GM18511 (cell line): ENCODE results near the gene MT1X.

Experiments used
- ATAC-seq: cut with Tn5 transposase; IDR thresholded peaks from one replicate; pipeline ENCODE4 v1.9.1; 2021; ENCODE audit warnings: mild to moderate bottlenecking, moderate library complexity; ENCODE audit not compliant: unreplicated experiment

The MT1X gene

DNA sequence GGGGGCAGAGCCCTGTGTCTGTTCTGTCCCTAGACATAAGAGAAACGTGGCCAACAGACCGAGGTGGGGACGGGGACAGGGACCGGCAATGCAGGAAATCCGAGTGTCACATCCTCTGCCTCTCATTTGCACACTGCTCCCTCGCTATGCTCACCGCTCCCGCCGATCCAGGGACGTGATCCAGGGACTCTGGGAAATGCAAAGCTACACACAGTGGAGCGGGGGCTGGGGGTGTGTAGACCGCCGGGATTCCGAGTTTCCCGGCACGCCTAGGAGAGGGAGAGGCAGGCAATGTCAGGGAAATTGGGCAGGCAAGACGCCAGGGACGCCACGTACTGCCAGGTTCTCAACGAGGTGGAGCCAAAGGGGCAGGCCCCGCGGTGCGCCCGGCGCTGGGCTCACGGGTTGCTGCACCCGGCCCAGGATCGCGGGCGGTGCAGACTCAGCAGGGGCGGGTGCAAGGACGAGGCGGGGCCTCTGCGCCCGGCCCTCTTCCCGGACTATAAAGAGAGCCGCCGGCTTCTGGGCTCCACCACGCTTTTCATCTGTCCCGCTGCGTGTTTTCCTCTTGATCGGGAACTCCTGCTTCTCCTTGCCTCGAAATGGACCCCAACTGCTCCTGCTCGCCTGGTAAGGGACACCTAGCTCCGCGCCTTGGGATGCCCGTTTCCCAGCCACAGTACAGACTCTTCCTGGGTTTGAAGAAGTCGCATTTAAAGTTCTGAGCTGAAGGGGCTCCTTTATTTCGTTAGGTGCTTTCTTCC is at the start of gene MT1X:
MT1X (plus strand) TSS at position 532 of the 764 bp plus-strand sequence; CDS start at position 603, 71 bp downstream.
- peak; percentile 98 for ATAC-seq

DNA sequence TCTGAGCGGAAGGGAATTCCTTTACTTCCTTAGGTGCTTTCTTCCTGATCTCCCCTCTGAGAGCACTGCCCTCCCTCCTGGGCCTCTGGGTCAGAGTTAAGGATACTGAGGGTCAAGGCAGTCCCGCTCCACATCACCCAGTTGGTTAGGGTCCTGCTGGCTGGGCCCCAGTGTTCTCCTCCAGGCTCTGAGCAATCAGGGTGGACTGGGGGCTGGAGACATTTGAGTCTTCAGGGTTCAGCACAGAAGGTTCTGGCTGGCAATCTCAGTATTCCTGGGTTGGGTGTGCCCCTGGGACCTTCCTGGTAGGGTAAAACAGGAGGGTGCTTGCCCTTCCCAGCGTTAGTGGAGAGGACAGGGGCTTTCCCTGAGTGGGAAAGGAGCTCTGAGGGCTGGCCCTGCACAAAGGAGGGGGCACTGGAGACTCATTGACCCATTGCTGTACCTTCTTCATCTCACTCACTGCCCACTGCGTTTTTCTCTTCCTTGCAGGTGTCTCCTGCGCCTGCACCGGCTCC is 49.4 kb upstream of the MT1X start:
- ATAC-seq = no peak

GRCh38 chr16:56633535-56633934 is 48.7 kb upstream of the MT1X start:
- ATAC-seq = no peak

DNA sequence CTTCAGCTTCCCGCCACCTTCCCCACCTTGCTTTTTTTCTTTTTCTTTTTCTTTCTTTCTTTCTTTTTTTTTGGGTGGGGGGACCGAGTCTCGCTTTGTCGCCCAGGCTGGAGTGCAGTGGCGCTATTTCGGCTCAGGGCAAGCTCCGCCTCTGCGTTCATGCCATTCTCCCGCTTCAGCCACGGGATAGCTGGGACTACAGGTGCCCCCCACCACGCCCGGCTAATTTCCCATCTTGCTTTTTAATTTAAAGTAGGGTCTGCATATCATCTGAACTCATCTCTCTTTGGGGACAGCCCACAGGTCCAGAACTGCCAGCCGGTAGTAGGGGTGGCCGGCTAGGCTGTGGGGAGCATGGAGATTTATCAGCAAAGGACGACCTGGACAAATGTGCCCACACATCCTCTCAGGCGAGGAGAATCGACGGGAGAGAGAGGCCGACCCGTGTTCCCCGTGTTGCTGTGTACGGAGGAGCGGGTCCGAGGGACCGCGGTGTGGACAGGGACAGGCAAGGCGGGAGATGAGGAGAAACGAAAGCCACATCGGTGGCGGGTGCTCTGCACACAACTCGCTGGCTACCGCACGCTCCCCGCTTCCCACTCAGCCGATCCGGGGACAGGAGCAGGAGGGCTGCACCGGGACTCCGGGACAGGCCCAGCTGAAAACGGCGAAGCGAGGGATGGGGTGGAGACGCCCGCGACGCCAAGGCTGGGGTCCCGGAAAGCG is 47.4 kb upstream of the MT1X start:
- no peak for ATAC-seq

DNA sequence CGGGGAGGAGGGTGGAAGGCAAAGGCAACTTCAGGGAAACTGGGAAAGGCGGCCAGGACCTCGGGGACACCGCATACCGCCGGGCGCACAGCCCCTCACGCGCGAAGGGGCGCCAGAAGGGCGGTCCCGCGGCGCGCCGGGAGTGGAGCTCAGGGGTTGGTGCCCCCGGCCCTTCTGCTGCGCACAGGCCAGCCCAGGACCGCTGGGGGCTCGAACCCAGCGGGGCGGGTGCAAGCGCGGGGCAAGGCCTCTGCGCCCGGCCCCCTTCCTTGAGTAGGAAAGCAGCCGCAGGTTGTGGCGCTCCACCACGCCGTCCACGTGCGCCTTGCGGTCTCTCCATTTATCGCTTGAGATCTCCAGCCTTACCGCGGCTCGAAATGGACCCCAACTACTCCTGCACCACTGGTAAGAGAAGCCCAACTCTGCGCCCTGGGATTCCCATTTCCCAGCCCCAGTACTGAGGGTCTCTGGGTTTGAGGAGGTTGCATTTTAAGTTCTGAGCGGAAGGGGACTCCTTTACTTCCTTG is 46.8 kb upstream of the MT1X start:
- no peak for ATAC-seq

- ATAC-seq = no peak
Observed at GRCh38 chr16:56636616-56637413, 45.5 kb upstream of the MT1X start.

DNA sequence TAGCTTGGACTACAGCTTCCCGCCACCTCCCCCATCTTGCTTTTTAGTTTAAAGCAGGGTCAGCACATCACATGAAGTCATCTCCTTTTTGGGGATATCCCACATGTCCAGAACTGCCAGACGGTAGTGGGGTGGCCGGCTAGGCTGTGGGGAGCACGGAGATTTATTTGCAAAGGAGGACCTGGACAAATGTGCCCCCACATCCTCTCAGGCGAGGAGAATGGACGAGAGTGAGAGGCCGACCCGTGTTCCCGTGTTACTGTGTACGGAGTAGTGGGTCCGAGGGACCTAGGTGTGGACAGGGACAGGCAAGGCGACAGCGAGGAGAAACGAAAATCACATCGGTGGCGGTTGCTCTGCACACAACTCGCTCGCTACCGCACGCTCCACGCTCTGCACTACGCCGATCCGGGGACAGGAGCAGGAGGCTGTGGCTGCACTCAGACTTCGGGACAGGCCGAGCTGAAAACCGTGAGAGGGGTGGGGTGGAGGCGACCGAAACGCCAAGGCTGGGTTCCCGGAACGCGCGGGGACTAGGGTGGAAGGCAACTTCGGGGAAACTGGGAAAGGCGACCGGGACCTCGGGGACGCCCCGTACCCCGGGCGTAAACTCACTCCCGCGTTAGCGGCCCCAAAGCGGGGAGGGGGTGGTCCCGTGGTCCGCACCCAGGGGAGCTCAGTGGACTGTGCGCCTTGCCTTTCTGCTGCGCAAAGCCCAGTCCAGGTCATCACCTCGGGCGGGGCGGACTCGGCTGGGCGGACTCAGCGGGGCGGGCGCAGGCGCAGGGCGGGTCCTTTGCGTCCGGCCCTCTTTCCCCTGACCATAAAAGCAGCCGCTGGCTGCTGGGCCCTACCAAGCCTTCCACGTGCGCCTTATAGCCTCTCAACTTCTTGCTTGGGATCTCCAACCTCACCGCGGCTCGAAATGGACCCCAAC is 44.2 kb upstream of the MT1X start, which contains the start of gene MT1A:
MT1A (plus strand) TSS at position 853 of the 937 bp plus-strand sequence; CDS start at position 926, 73 bp downstream.
- ATAC-seq = no peak

GRCh38 chr16:56639045-56639444 is 43.2 kb upstream of the MT1X start:
- ATAC-seq = no peak

DNA sequence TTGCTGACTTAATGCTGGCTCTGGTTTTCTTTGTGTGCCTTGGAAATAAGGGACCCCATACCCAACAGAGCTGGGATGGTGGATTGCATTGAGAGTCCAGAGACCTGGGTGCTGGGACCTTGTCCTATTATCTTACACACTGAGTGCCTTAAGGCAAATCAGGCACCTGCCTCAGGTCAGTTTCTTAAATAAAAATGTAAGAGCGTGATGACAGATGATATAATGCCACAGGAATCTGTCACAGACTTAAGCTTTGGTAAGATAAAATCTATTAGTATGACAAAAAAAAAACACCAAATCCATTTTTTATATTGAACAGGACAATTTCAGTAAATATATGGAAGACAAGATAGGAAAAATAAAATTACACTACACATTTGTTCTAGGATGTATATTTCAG is 42.2 kb upstream of the MT1X start:
- ATAC-seq = no peak

- ATAC-seq = no peak
Observed at GRCh38 chr16:56641166-56641565, 41.1 kb upstream of the MT1X start.

- ATAC-seq = peak; percentile 89
Observed at GRCh38 chr16:56643080-56643778, 39.0 kb upstream of the MT1X start.

DNA sequence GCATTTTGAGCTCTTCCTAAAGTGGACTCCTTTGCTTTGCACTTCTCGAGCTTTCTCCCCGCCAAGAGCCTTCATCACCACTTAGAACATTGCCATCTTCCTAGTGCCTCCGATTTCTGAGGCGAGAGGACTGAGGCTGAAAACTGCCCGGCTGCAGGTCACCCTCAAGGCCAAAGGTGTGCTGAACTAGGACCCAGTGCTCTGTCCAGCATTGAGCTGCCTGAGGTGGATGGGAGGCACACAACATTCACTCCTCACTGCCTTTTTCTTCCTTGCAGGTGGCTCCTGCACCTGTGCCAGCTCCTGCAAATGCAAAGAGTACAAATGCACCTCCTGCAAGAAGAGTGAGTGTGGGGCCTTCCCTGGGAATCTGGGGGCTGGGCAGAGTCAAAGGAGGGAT is 38.4 kb upstream of the MT1X start:
- no peak for ATAC-seq

GRCh38 chr16:56645311-56645710 is 37.0 kb upstream of the MT1X start:
- ATAC-seq = no peak

DNA sequence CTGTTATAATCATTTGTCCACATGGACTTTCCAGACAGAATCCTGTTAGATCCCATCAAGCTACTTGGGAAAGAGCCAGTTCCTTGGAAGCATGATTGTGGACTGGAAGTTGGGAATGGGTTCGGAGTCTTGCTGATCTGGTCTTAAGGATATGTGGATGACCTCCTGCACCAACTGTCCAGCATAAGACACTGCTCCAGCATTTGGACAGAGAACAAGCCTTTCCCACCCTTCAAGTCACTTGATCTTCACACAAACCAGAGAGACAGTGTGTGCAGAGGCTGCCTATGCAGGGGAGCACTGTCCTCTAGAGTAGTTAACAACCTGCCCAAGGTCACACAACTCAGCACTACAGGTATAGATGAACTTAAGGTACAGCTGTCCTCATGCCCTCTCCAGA is 36.4 kb upstream of the MT1X start:
- no peak for ATAC-seq

DNA sequence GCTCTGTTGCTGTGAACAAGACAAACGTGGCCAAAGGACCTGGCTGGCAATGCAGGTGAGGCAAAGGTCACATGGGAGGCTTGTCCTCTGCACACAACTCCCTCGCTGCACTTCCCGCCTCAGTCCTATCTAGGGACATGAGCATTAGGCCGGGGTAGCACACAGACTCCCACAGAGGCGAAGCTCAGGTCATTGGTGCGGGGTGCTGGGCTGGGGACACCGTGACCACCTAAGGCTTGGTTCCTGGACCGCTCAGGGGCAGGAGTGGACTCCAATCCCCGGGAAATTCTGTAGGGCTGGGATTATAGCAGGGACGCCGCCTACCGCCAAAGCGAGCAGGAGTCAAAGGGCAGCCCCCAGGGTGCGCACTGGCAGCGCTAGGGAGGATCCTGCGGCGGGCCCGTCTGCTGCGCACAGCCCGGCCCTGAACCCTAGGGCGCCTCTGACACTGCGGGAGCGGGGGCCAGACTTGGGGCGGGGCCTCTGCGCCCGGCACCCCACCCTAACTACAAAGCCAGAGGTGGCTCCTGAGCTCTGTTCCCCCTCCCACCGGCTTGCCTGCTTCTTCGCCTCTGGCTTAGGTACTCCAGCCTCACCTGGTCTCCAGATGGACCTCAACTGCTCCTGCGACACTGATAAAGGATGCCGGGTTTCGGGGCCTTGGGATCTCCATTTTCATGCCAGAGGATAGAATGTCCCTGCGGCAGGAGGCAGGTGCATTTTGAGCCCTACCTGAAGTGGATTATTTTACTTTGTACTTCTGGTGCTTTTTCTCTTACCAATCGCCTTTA is 34.4 kb upstream of the MT1X start:
- no peak for ATAC-seq

GRCh38 chr16:56649271-56649670 is 33.0 kb upstream of the MT1X start:
- no peak for ATAC-seq

DNA sequence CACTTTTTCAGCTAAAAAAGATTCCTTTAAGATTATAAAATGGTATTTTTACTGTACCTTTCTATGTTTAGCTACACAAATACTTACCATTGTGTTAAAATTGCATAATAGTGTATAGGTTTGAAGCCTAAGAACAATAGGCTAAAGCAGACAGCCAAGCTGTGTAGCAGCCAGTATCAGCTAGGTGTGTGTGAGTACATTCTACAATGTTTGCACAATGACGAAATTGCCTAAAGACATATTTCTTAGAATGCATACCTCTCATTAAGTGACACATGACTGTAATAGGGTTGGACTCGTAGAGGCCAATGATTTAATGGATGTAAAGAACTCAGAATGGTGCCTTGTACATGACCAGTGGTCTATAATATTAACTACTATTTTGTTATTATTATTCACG is 32.5 kb upstream of the MT1X start:
- no peak for ATAC-seq

- no peak for ATAC-seq
Observed at GRCh38 chr16:56651586-56651985, 30.7 kb upstream of the MT1X start, which contains the start of gene MT1B. TSS of gene MT1B (plus strand) at chr16:56651886. CDS start at chr16:56651954, 68 bp downstream.
